Measurements from ENCODE around the gene VWF.

VWF gene

DNA sequence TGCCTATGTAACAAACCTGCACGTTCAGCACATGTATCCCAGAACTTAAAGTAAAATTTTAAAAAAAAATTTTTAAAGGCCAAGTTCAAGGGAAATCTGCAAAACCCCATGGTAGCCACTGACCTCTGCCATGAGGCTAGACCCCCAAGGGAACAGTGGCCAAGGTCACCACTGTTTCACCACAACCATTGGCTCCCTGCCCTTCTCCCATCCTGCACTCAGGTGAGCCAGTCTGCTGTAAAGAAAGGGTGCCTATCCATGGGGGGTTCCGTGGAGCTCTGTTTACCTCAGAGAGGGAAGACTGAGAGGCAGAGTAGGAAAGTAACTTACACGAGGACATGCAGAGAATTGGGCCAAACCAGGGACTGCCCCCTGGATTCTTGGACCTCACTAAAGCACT, 38.6 kb downstream of the VWF start:
- H3K27ac ChIP-seq (ENCODE audit: low read length): no peak overlapping the region
- no peaks in the 10 kb centered on the region for H3K9me2 ChIP-seq (replicated peaks; ENCODE audit: insufficient read depth, low read length)
- no peak overlapping the region for H3K4me2 ChIP-seq (ENCODE audit: low read depth, low read length)
- H4K20me1 ChIP-seq (ENCODE audit: insufficient read depth, low read length): no peaks in the 10 kb centered on the region
- H3K79me2 ChIP-seq (ENCODE audit: low read length): no peaks in the 10 kb centered on the region
- H3K36me3 ChIP-seq (replicated peaks; ENCODE audit: insufficient read depth, low read length): no peaks in the 10 kb centered on the region
- no peak overlapping the region for H2AFZ ChIP-seq (ENCODE audit: low read length)
- no peak for TF ChIP-seq EZH2phosphoT487 (IDR thresholded peaks at IDR 0.05; ENCODE audit: low read length)
- TF ChIP-seq, protein P1, sequence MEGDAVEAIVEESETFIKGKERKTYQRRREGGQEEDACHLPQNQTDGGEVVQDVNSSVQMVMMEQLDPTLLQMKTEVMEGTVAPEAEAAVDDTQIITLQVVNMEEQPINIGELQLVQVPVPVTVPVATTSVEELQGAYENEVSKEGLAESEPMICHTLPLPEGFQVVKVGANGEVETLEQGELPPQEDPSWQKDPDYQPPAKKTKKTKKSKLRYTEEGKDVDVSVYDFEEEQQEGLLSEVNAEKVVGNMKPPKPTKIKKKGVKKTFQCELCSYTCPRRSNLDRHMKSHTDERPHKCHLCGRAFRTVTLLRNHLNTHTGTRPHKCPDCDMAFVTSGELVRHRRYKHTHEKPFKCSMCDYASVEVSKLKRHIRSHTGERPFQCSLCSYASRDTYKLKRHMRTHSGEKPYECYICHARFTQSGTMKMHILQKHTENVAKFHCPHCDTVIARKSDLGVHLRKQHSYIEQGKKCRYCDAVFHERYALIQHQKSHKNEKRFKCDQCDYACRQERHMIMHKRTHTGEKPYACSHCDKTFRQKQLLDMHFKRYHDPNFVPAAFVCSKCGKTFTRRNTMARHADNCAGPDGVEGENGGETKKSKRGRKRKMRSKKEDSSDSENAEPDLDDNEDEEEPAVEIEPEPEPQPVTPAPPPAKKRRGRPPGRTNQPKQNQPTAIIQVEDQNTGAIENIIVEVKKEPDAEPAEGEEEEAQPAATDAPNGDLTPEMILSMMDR (IDR thresholded peaks at IDR 0.05; ENCODE audit: low read length): no peak
- no peak for TF ChIP-seq EZH2 (optimal IDR thresholded peaks at IDR 0.05; ENCODE audit: low read depth, low read length)
- no peaks in the 10 kb centered on the region for H3K27me3 ChIP-seq (replicated peaks; ENCODE audit: insufficient read depth, low read length)
- H3K9me3 ChIP-seq (replicated peaks; ENCODE audit: insufficient read depth, low read length): no peaks in the 10 kb centered on the region
- no peak overlapping the region for H3K4me3 ChIP-seq (ENCODE audit: low read length)
- no peak overlapping the region for H3K9ac ChIP-seq (ENCODE audit: low read length)
- no peak for DNase-seq
- peaks cover 12% of the 10 kb centered on the region for H3K4me1 ChIP-seq (ENCODE audit: low read length)
- H3F3A ChIP-seq (ENCODE audit: insufficient read depth, low read length): no peaks in the 10 kb centered on the region

DNA sequence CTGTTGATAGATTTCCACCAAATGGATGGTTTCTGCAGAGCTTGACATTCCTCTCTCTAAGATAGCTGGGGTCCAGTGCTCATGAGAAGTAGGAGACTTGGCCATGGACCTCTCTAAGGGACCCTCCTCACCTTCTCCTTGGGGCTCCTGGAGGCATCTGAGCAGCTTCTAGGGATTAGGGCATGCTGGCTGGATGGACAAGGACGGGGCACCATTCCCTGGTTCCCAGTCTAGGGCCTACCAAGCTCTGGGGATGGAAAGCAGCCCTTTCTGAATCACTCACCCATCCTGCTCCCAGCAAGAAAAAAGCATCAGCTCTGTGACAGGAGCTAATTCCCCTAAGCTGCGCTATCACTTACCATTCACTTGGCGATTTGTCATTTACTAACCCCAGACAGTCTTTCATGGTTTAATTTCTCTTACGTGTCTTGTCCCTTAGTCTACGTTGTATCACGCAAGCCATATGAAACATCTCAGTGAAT, 39.5 kb downstream of the VWF start:
- Histone ChIP-seq H3K9ac (ENCODE audit: low read length) (no peak overlapping the region), H2AFZ (ENCODE audit: low read length) (no peak overlapping the region), H3K9me2 (replicated peaks; ENCODE audit: insufficient read depth, low read length) (no peaks in the 10 kb centered on the region), H4K20me1 (ENCODE audit: insufficient read depth, low read length) (no peaks in the 10 kb centered on the region), H3K4me1 (ENCODE audit: low read length) (peaks cover 12% of the 10 kb centered on the region), H3K79me2 (ENCODE audit: low read length) (no peaks in the 10 kb centered on the region), H3K27me3 (replicated peaks; ENCODE audit: insufficient read depth, low read length) (no peaks in the 10 kb centered on the region), H3K4me2 (ENCODE audit: low read depth, low read length) (no peak overlapping the region), H3K9me3 (replicated peaks; ENCODE audit: insufficient read depth, low read length) (no peaks in the 10 kb centered on the region), H3K36me3 (replicated peaks; ENCODE audit: insufficient read depth, low read length) (no peaks in the 10 kb centered on the region), H3K4me3 (ENCODE audit: low read length) (no peak overlapping the region), H3F3A (ENCODE audit: insufficient read depth, low read length) (no peaks in the 10 kb centered on the region), H3K27ac (ENCODE audit: low read length) (no peak overlapping the region)
- no peak for DNase-seq
- TF ChIP-seq EZH2 (optimal IDR thresholded peaks at IDR 0.05; ENCODE audit: low read depth, low read length) (no peak), EZH2phosphoT487 (IDR thresholded peaks at IDR 0.05; ENCODE audit: low read length) (no peak)
- TF ChIP-seq, protein P1 (IDR thresholded peaks at IDR 0.05; ENCODE audit: low read length): no peak

DNA sequence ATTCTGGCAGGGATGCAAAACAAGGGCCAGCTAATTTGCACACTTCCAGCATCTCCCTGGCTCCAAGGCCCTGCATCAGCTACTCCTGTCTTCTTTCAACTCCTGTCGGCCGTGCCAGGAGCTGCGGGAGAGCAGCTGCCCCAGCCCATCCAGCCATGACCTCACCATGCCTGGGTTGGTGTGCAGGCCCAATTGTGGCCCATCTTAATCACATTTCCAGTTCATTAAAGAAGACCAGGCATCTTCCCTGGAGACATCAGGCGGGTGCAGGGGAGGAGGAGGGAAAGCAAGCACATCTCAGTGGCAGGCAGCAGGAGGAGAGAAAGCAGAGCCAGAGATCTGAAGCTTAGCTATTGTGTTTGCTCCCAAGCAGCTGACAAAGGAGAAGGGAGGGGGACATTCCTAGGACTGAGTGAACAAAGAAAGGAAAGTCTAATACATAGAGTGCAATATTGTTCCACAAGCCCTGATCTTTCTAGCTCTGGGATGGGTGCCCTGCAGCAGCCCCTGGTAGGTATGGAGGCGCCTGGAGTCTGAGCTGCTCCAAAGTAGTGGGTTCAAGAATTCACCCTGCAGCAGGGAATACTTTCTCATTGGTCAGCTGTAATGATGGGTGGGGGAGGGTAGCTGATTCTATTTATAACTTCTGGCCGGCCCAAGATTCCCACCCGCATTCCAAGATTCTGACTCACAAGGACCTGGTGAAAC, 40.1 kb downstream of the VWF start:
- Histone ChIP-seq H3K27ac (ENCODE audit: low read length) (no peak overlapping the region), H3K9ac (ENCODE audit: low read length) (no peak overlapping the region), H3K79me2 (ENCODE audit: low read length) (no peaks in the 10 kb centered on the region), H3K4me2 (ENCODE audit: low read depth, low read length) (no peak overlapping the region), H3F3A (ENCODE audit: insufficient read depth, low read length) (no peaks in the 10 kb centered on the region), H3K9me3 (replicated peaks; ENCODE audit: insufficient read depth, low read length) (no peaks in the 10 kb centered on the region), H3K36me3 (replicated peaks; ENCODE audit: insufficient read depth, low read length) (no peaks in the 10 kb centered on the region), H2AFZ (ENCODE audit: low read length) (no peak overlapping the region), H3K4me1 (ENCODE audit: low read length) (peaks cover 11% of the 10 kb centered on the region), H3K9me2 (replicated peaks; ENCODE audit: insufficient read depth, low read length) (no peaks in the 10 kb centered on the region), H3K27me3 (replicated peaks; ENCODE audit: insufficient read depth, low read length) (no peaks in the 10 kb centered on the region), H4K20me1 (ENCODE audit: insufficient read depth, low read length) (no peaks in the 10 kb centered on the region), H3K4me3 (ENCODE audit: low read length) (no peak overlapping the region)
- TF ChIP-seq EZH2phosphoT487 (IDR thresholded peaks at IDR 0.05; ENCODE audit: low read length): no peak
- TF ChIP-seq, protein P1 (IDR thresholded peaks at IDR 0.05; ENCODE audit: low read length): no peak
- TF ChIP-seq EZH2 (optimal IDR thresholded peaks at IDR 0.05; ENCODE audit: low read depth, low read length): no peak
- DNase-seq: no peak

All from MM.1S (cell line).